HG03469 (cell line): ENCODE results near the gene ZDHHC23.

Source experiments
- ATAC-seq: cut with Tn5 transposase; IDR thresholded peaks from one replicate; pipeline ENCODE4 v1.9.1; 2021; ENCODE audit warnings: mild to moderate bottlenecking, moderate library complexity, moderate number of reproducible peaks; ENCODE audit not compliant: unreplicated experiment

Gene ZDHHC23

GRCh38 chr3:113985541-113985940, 37.7 kb downstream of the ZDHHC23 start:
- ATAC-seq: no peak

GRCh38 chr3:114005481-114005880, 57.7 kb downstream of the ZDHHC23 start:
- ATAC-seq: peak; percentile 94

GRCh38 chr3:114011059-114011797, 63.4 kb downstream of the ZDHHC23 start:
- no peak for ATAC-seq
